ENCODE measurements around the gene TLE1.

DNA sequence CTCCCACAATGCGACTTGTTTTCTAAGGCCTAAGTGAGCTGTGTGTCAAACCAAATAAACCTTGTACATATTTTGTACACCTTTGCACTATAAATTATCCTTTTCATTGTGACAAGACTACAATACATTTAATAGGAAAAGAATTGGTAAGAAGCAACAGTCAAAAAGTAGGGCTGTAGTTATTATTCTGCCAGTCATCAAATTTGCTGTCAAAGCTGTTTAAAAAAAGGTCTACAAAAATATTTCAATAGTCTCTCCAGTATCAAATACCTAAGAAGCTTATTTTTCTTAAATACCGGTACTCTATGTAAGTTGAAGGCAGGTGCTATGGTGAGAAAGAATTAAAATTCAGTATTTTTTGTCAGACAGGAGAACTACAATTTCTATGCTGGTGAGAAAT, 40.5 kb downstream of the TLE1 start:
- TF ChIP-seq, protein P1, sequence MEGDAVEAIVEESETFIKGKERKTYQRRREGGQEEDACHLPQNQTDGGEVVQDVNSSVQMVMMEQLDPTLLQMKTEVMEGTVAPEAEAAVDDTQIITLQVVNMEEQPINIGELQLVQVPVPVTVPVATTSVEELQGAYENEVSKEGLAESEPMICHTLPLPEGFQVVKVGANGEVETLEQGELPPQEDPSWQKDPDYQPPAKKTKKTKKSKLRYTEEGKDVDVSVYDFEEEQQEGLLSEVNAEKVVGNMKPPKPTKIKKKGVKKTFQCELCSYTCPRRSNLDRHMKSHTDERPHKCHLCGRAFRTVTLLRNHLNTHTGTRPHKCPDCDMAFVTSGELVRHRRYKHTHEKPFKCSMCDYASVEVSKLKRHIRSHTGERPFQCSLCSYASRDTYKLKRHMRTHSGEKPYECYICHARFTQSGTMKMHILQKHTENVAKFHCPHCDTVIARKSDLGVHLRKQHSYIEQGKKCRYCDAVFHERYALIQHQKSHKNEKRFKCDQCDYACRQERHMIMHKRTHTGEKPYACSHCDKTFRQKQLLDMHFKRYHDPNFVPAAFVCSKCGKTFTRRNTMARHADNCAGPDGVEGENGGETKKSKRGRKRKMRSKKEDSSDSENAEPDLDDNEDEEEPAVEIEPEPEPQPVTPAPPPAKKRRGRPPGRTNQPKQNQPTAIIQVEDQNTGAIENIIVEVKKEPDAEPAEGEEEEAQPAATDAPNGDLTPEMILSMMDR (IDR thresholded peaks at IDR 0.05; ENCODE audit: insufficient read depth, low read length) = no peak
- TF ChIP-seq POLR2AphosphoS5 (IDR thresholded peaks at IDR 0.05; ENCODE audit: low read depth) (no peak), GABPA (IDR thresholded peaks at IDR 0.05; ENCODE audit: low read depth) (no peak)
